CD8-positive, alpha-beta memory T cell (primary cell): ENCODE data around the gene DUOXA2. TPM values are rescaled to one million over a fixed set of nuclear protein-coding genes. Genes with fewer than 3 reads are reported as not detected.
A peak's percentile ranks its signal among the peaks of the same experiment; 100 is the strongest.

ENCODE experiments used
- CTCF ChIA-PET: fragments of 350-600 bp; sonication (Branson Sonifier 250); formaldehyde crosslinking; loops from one replicate; lab custom pipeline; 2021; ENCODE audit warnings: antibody characterized with exemption; lab: Charles Lee
- POLR2A ChIA-PET: fragments of 350-600 bp; sonication (Branson Sonifier 250); formaldehyde crosslinking; loops from one replicate; lab custom pipeline; 2021; ENCODE audit warnings: antibody characterized with exemption; lab: Charles Lee
- DNase-seq, 5 donors: peaks; one replicate each; pipeline versions ENCODE4 v3.0.0 to v3.0.0-alpha.2; 2020 to 2022; ENCODE audit warnings: mixed read lengths in 1 of 5
- H3K27ac ChIP-seq: one replicate; pipeline ENCODE4 v1.7.0; 2013; ENCODE audit warnings: low read depth, mild to moderate bottlenecking, low read length, moderate library complexity
- H3K27me3 ChIP-seq: 2 replicates; pipeline ENCODE4 v1.7.0; 2013; ENCODE audit warnings: low read length, mild to moderate bottlenecking; ENCODE audit not compliant: insufficient read depth, poor library complexity, severe bottlenecking
- H3K36me3 ChIP-seq: 2 replicates; pipeline ENCODE4 v1.7.0; 2013; ENCODE audit warnings: mild to moderate bottlenecking, low read length, moderate library complexity; ENCODE audit not compliant: insufficient read depth
- H3K4me1 ChIP-seq: 2 replicates; pipeline ENCODE4 v1.7.0; 2013; ENCODE audit warnings: mild to moderate bottlenecking, low read length, moderate library complexity; ENCODE audit not compliant: insufficient read depth
- H3K4me3 ChIP-seq: 2 replicates; pipeline ENCODE4 v1.7.0; 2013; ENCODE audit warnings: mild to moderate bottlenecking, low read length
- H3K9me3 ChIP-seq: 2 replicates; pipeline ENCODE4 v1.7.0; 2013; ENCODE audit warnings: mild to moderate bottlenecking, low read length
- H3K27ac Mint-ChIP-seq, 8 donors: one replicate each; pipeline ENCODE4 v1.8.0; 2020 to 2021; ENCODE audit warnings: mixed read lengths in 8 of 8, mild to moderate bottlenecking in 6 of 8, inconsistent platforms in 3 of 8, moderate library complexity in 3 of 8
- H3K27me3 Mint-ChIP-seq, 2 donors: one replicate each; pipeline ENCODE4 v1.8.0; 2020 to 2021; ENCODE audit warnings: mixed read lengths in 2 of 2, mild to moderate bottlenecking in 1 of 2, moderate library complexity in 1 of 2
- H3K36me3 Mint-ChIP-seq, 3 donors: one replicate each; pipeline ENCODE4 v1.8.0; 2020 to 2021; ENCODE audit warnings: mixed read lengths in 3 of 3, inconsistent platforms in 1 of 3, mild to moderate bottlenecking in 1 of 3
- H3K4me1 Mint-ChIP-seq, 3 donors: one replicate each; pipeline ENCODE4 v1.8.0; 2020 to 2021; ENCODE audit warnings: mixed read lengths in 3 of 3, inconsistent platforms in 1 of 3, mild to moderate bottlenecking in 1 of 3
- H3K4me3 Mint-ChIP-seq, 7 donors: one replicate each; pipeline ENCODE4 v1.8.0; 2020 to 2021; ENCODE audit warnings: mixed read lengths in 7 of 7, mild to moderate bottlenecking in 6 of 7, moderate library complexity in 4 of 7, inconsistent platforms in 2 of 7
- H3K9me3 Mint-ChIP-seq, 5 donors: one replicate each; pipeline ENCODE4 v1.8.0; 2020 to 2022; ENCODE audit warnings: mixed read lengths in 5 of 5, mild to moderate bottlenecking in 3 of 5, moderate library complexity in 2 of 5, inconsistent platforms in 1 of 5
- polyA plus RNA-seq: library from polyadenylated mRNA; unstranded; fragments of 300-500 nt; fragmentation: Illumina TruSeq; gene quantifications from one replicate; pipeline ENCODE4 v1.2.3, GENCODE V29; 2021
- total RNA-seq, 2 experiments: library from RNA; stranded (reverse); gene quantifications; one replicate each; pipeline ENCODE4 v1.2.3, GENCODE V29; 2021

DUOXA2 gene
- total and polyA plus RNA-seq, 3 experiments from 2014 or later, result not detected

- DNase-seq, result no peak
- Histone ChIP-seq H3K27ac (no peak overlapping the region), H3K27me3 (peaks cover 24% of the 10 kb centered on the region), H3K4me1 (peaks cover 12% of the 10 kb centered on the region), H3K4me3 (no peak overlapping the region), H3K9me3 (no peaks in the 10 kb centered on the region), H3K36me3 (no peaks in the 10 kb centered on the region)
- CTCF ChIA-PET, result interaction anchor here (1.3 to 1.8 kb wide), 2 partner anchors 8 to 14 kb away, joined by 4 read pairs; partner anchors contain the start of genes DUOX1 and DUOXA1
- Mint-ChIP-seq H3K27ac (no peak overlapping the region), H3K4me3 (no peak overlapping the region), H3K9me3 (no peaks in the 10 kb centered on the region), H3K27me3 (peaks cover 24 to 76% of the 10 kb centered on the region in 2 donors), H3K36me3 (no peaks in the 10 kb centered on the region), H3K4me1 (peaks cover 12 to 15% (median 14%) of the 10 kb centered on the region in 3 donors)
- POLR2A ChIA-PET, result no interaction called here
Observed at GRCh38 chr15:45121706-45122417, 7.7 kb downstream of the DUOXA2 start.

GRCh38 chr15:45122719-45123118 is 8.6 kb downstream of the DUOXA2 start:
- no peaks in the 10 kb centered on the region for H3K9me3 Mint-ChIP-seq
- POLR2A ChIA-PET, result no interaction called here
- Histone ChIP-seq H3K4me1 (peaks cover 3% of the 10 kb centered on the region), H3K4me3 (no peak overlapping the region), H3K9me3 (no peaks in the 10 kb centered on the region), H3K27me3 (peaks cover 18% of the 10 kb centered on the region), H3K36me3 (no peaks in the 10 kb centered on the region), H3K27ac (no peak overlapping the region)
- no peak for DNase-seq
- CTCF ChIA-PET, result interaction anchor here (1.0 to 1.8 kb wide), 2 partner anchors 8 to 13 kb away, joined by 4 read pairs; partner anchors contain the start of genes DUOX2 and DUOXA2
- H3K4me1 Mint-ChIP-seq, result peaks cover 5 to 7% (median 6%) of the 10 kb centered on the region in 3 donors
- peaks cover 24 to 72% of the 10 kb centered on the region in 2 donors for H3K27me3 Mint-ChIP-seq
- no peak overlapping the region for H3K4me3 Mint-ChIP-seq
- H3K36me3 Mint-ChIP-seq, result no peaks in the 10 kb centered on the region
- H3K27ac Mint-ChIP-seq, result no peak overlapping the region

DNA sequence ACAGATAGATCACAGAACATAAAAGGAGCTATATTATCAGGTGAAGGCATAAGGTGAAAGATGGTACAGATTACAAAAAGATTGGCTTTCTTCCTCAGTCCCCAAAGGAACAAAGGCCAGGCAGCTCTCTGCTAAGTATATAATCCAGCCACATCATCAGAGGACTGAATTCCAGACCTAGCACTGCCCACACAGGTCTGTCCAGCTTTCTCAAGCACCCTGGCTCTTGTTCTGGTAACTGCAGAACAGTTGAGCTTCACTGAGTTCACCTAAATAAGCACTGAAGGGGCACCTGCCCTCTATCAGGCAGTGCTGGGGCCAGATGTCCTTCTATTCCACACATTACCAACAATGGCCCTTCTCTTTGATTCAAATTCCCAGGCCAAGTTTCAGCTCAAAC is 9.3 kb downstream of the DUOXA2 start:
- Mint-ChIP-seq H3K36me3 (no peaks in the 10 kb centered on the region), H3K27me3 (peaks cover 18 to 72% of the 10 kb centered on the region in 2 donors), H3K27ac (no peak overlapping the region), H3K9me3 (no peaks in the 10 kb centered on the region), H3K4me1 (peaks cover under 1 to 1% (median under 1%) of the 10 kb centered on the region in 3 donors), H3K4me3 (no peak overlapping the region)
- Histone ChIP-seq H3K36me3 (no peaks in the 10 kb centered on the region), H3K27me3 (peaks cover 23% of the 10 kb centered on the region), H3K27ac (no peak overlapping the region), H3K4me1 (no peaks in the 10 kb centered on the region), H3K9me3 (no peaks in the 10 kb centered on the region), H3K4me3 (no peak overlapping the region)
- POLR2A ChIA-PET, result no interaction called here
- CTCF ChIA-PET, result interaction anchor here (1.0 to 1.1 kb wide), 2 partner anchors 9 to 276 kb away, joined by 3 to 4 read pairs; partner anchors contain the start of genes DUOX2 and DUOXA2
- DNase-seq, result no peak

DNA sequence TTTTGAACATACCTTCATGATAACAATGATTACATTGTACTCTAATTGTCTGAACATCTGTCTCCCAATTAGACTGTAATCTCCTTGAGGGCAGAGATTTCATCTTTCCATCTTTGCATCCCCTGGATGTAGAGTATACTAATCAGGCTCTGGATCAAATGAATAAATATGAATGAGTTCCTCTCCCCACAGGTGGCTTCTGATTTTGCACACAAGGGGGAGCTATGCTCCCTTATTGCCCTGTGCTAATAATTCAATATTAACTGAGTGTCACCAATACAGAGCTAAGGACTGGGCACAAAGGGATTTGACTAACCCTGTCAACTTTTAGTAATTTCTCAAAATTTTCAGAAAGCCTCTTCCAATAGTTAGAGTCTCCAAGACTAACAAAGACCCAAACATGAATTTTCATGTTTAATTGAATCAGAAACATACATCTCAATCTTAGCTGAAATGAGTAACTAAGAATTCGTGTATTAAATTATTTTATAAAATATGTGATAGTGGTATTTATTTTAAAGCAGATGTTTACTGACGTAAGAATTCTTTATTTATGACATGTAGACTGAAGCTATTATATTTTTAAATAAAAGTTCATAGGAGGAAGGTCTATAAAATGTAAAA is 12.5 kb downstream of the DUOXA2 start:
- peak in 4 of 5 donors; percentile 28 to 55 (median 34) for DNase-seq
- Mint-ChIP-seq H3K4me1 (peaks cover 0 to 8% (median 4%) of the 10 kb centered on the region in 3 donors), H3K36me3 (no peaks in the 10 kb centered on the region), H3K4me3 (no peak overlapping the region), H3K27ac (no peak overlapping the region), H3K9me3 (no peaks in the 10 kb centered on the region), H3K27me3 (peaks cover 28 to 69% of the 10 kb centered on the region in 2 donors)
- no peak overlapping the region for H3K4me3 ChIP-seq
- ChIA-PET POLR2A (interaction anchor here (1.0 kb wide), 1 partner anchor 41 kb away, joined by 4 read pairs; no protein-coding TSS in a partner anchor), CTCF (interaction anchor here (0.8 to 1.6 kb wide), 6 partner anchors 8 to 276 kb away, joined by 3 to 14 read pairs (median 4); a partner anchor contains a TSS)
- no peaks in the 10 kb centered on the region for H3K36me3 ChIP-seq
- H3K9me3 ChIP-seq, result no peaks in the 10 kb centered on the region
- peaks cover 28% of the 10 kb centered on the region for H3K27me3 ChIP-seq
- H3K4me1 ChIP-seq, result no peaks in the 10 kb centered on the region
- H3K27ac ChIP-seq, result no peak overlapping the region

- H3K4me3 ChIP-seq, result no peak overlapping the region
- CTCF ChIA-PET, result interaction anchor here (2.8 kb wide), 1 partner anchor 11 kb away, joined by 10 read pairs; no protein-coding TSS in a partner anchor
- H3K9me3 Mint-ChIP-seq, result no peaks in the 10 kb centered on the region
Observed at GRCh38 chr15:45128971-45129639, 15.0 kb downstream of the DUOXA2 start.

GRCh38 chr15:45129651-45130129 is 15.6 kb downstream of the DUOXA2 start, which contains the start of the genes DUOX1 and DUOXA1:
DUOX1 (plus strand) TSS chr15:45129994; CDS start chr15:45131967, 1,973 bp downstream.
DUOXA1 (minus strand) TSS chr15:45129879; CDS start chr15:45123014, 6,865 bp downstream.
- ChIA-PET POLR2A (no interaction called here), CTCF (interaction anchor here (1.0 to 2.8 kb wide), 2 partner anchors 9 to 12 kb away, joined by 4 to 10 read pairs; no protein-coding TSS in a partner anchor)
- Mint-ChIP-seq H3K9me3 (no peaks in the 10 kb centered on the region), H3K4me1 (peaks cover 3 to 13% (median 6%) of the 10 kb centered on the region in 3 donors), H3K27me3 (peaks cover 44 to 75% of the 10 kb centered on the region in 2 donors), H3K27ac (no peak within 1 kb of the TSS), H3K36me3 (no peaks in the 10 kb centered on the region), H3K4me3 (peak within 1 kb of the TSS in 6 of 7 donors; percentile 8 to 65 (median 23))
- no peak within 1 kb of the TSS for H3K27ac ChIP-seq
- H3K4me1 ChIP-seq, result no peaks in the 10 kb centered on the region
- no peaks in the 10 kb centered on the region for H3K9me3 ChIP-seq
- H3K4me3 ChIP-seq, result no peak within 1 kb of the TSS
- peaks cover 33% of the 10 kb centered on the region for H3K27me3 ChIP-seq
- H3K36me3 ChIP-seq, result no peaks in the 10 kb centered on the region
- DNase-seq, result peak in 1 of 5 donors; percentile 4

More at GRCh38 chr15:45128971-45129639, 15.0 kb downstream of the DUOXA2 start:
- Mint-ChIP-seq H3K4me1 (peaks cover 0 to 8% (median 4%) of the 10 kb centered on the region in 3 donors), H3K27ac (no peak overlapping the region), H3K36me3 (no peaks in the 10 kb centered on the region), H3K4me3 (peak overlapping the region in 3 of 7 donors; percentile 22 to 65 (median 24)), H3K27me3 (peaks cover 39 to 75% of the 10 kb centered on the region in 2 donors)
- no peak for DNase-seq
- POLR2A ChIA-PET, result no interaction called here
- Histone ChIP-seq H3K27ac (no peak overlapping the region), H3K27me3 (peaks cover 28% of the 10 kb centered on the region), H3K4me1 (no peaks in the 10 kb centered on the region), H3K9me3 (no peaks in the 10 kb centered on the region), H3K36me3 (no peaks in the 10 kb centered on the region)

GRCh38 chr15:45130291-45131000 is 16.3 kb downstream of the DUOXA2 start:
- Histone ChIP-seq H3K9me3 (no peaks in the 10 kb centered on the region), H3K27me3 (peaks cover 37% of the 10 kb centered on the region), H3K27ac (no peak overlapping the region), H3K4me3 (no peak overlapping the region), H3K4me1 (no peaks in the 10 kb centered on the region), H3K36me3 (no peaks in the 10 kb centered on the region)
- Mint-ChIP-seq H3K4me3 (peak overlapping the region in 5 of 7 donors; percentile 5 to 30 (median 13)), H3K36me3 (no peaks in the 10 kb centered on the region), H3K27ac (no peak overlapping the region), H3K4me1 (peaks cover 7 to 17% (median 9%) of the 10 kb centered on the region in 3 donors), H3K27me3 (peaks cover 41 to 71% of the 10 kb centered on the region in 2 donors), H3K9me3 (no peaks in the 10 kb centered on the region)
- ChIA-PET CTCF (interaction anchor here (1.0 to 2.8 kb wide), 3 partner anchors 9 to 36 kb away, joined by 4 to 10 read pairs (median 4); no protein-coding TSS in a partner anchor), POLR2A (no interaction called here)
- no peak for DNase-seq
